GM18526 (cell line): ENCODE data around the gene MITF.

Source experiments
- POLR2A ChIP-seq: IDR thresholded peaks from 3 replicates; pipeline ENCODE4 v1.6.1; 2011; ENCODE audit not compliant: insufficient read length; ENCODE audit errors: extremely low read depth

Gene MITF

GRCh38 chr3:69764121-69764741, 25.0 kb downstream of the MITF start:
- no peak for TF ChIP-seq POLR2A

GRCh38 chr3:69764861-69765260, 25.6 kb downstream of the MITF start:
- TF ChIP-seq POLR2A: no peak

- TF ChIP-seq POLR2A: no peak
These were observed 27.4 kb downstream of the MITF start for GRCh38 chr3:69766638-69767037.

- no peak for TF ChIP-seq POLR2A
These were observed 28.3 kb downstream of the MITF start for GRCh38 chr3:69767571-69767970.

- TF ChIP-seq POLR2A: no peak
These were observed 29.2 kb downstream of the MITF start for GRCh38 chr3:69768438-69768837.

- no peak for TF ChIP-seq POLR2A
These were observed 31.0 kb downstream of the MITF start for GRCh38 chr3:69770219-69770618.

- no peak for TF ChIP-seq POLR2A
These were observed 31.8 kb downstream of the MITF start for GRCh38 chr3:69770976-69771634.

GRCh38 chr3:69772152-69772867, 33.0 kb downstream of the MITF start:
- no peak for TF ChIP-seq POLR2A

- TF ChIP-seq POLR2A: no peak
These were observed 34.8 kb downstream of the MITF start for GRCh38 chr3:69774029-69774428.

GRCh38 chr3:69775751-69776150, 36.5 kb downstream of the MITF start:
- no peak for TF ChIP-seq POLR2A

GRCh38 chr3:69776289-69776688, 37.0 kb downstream of the MITF start:
- no peak for TF ChIP-seq POLR2A

- TF ChIP-seq POLR2A: no peak
These were observed 37.8 kb downstream of the MITF start for GRCh38 chr3:69776920-69777581.

GRCh38 chr3:69777582-69777967, 38.3 kb downstream of the MITF start:
- TF ChIP-seq POLR2A: no peak

GRCh38 chr3:69781593-69781992, 42.3 kb downstream of the MITF start:
- TF ChIP-seq POLR2A: no peak

GRCh38 chr3:69784954-69785514, 45.8 kb downstream of the MITF start:
- no peak for TF ChIP-seq POLR2A
